NCI-H345 treated with DMSO at 0.1 percent for 48 hours (cell line): Measurements from ENCODE around the gene SCN4A.
A peak's percentile ranks its signal among the peaks of the same experiment; 100 is the strongest.

Experiments
- DNase-seq: peaks from one replicate; lab custom pipeline; 2025; ENCODE audit not compliant: unreplicated experiment; lab: John Stamatoyannopoulos, UW

SCN4A gene

GRCh38 chr17:64002658-64003525 is 30.2 kb upstream of the SCN4A start:
- no peak for DNase-seq

GRCh38 chr17:64001763-64002529 is 29.2 kb upstream of the SCN4A start:
- no peak for DNase-seq

- no peak for DNase-seq
Observed at GRCh38 chr17:64001091-64001579, 28.4 kb upstream of the SCN4A start.

DNA sequence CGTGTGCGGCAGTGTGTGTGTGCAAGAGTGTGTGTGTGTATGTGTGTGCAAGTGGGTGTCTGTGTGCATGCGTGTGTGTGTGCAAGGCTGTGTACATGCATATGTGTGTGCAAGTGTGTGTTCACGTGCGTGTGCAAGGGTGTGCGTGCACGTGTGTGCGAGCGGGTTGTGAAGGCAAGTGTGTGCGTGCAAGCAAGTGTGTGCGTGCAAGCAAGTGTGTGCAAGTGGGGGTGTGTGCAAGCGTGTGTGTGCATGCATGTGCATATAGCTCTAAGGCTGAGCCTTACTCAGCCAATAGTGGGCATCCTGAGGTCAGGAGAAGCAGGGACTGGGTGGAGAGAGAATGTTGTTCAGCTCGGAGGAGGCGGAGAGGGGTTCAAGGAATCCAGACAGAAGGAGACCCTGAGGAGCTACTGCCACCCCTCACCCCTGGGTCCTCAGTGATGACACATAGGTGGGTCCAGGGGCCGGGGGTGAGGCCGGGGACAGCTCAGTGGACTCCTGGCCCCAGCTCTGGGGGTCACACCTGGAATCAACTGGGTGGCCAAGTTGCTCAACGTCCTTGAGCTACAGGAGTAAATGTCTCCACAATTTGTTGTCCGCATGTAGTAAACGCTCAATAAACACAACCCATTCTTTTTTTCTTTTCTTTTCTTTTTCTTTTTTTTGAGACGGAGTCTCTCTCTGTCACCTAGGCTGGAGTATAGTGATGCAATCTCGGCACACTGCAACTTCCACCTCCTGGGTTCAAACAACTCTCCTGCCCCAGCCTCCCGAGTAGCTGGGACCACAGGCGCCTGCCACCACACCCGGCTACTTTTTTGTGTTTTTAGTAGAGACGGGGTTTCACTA is 27.2 kb upstream of the SCN4A start:
- DNase-seq, result no peak

DNA sequence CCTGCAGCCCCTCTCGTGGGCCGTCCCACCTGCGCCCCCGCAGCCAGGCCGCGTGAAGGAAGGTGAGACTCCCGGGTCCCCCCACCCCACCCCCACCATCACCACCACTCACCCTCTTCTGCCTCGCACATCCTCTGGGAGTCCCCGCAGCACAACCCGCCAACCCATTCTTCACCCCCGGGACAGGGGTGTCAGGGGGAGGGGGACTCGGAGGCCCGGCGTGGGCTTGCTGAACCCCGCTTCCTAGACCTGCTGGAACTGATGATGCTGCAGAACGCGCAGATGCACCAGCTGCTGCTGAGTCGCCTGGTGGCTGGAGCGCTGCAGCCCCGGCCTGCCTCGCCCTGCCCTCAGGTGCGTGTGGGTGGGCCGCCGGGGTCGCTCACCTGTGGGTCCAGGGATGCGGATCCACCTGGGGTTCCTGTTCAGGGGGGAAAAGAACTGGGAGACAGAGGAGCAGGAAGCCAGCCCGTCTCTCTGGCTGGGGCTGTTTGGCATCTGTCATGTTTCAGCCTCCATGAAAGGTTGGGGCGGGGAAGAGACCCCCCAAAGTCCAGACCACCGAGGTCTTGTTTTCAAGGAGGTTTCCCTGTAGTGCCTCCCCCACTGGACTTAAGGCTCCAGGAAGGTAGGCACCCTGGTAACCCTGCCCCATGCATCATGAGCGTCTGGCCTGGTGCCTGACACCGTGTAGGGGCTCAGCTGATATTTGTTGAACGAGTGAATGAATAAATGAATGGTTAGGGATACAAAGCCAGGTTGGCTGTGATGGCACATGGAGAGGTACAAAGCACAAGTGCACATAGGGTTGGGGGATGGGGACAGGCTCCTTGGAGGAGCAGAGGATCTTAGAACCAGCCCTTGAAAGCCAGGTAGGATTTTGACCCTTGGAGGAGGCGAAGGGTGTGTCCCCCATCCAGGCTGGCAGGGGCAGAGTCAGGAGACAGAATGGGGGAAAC is 26.3 kb upstream of the SCN4A start:
- DNase-seq, result no peak

- peak; percentile 76 for DNase-seq
Observed at GRCh38 chr17:63998050-63998720, 25.5 kb upstream of the SCN4A start, which contains the start of gene PRR29. PRR29 (plus strand) TSS chr17:63998351; CDS start chr17:63998365, 14 bp downstream.

DNA sequence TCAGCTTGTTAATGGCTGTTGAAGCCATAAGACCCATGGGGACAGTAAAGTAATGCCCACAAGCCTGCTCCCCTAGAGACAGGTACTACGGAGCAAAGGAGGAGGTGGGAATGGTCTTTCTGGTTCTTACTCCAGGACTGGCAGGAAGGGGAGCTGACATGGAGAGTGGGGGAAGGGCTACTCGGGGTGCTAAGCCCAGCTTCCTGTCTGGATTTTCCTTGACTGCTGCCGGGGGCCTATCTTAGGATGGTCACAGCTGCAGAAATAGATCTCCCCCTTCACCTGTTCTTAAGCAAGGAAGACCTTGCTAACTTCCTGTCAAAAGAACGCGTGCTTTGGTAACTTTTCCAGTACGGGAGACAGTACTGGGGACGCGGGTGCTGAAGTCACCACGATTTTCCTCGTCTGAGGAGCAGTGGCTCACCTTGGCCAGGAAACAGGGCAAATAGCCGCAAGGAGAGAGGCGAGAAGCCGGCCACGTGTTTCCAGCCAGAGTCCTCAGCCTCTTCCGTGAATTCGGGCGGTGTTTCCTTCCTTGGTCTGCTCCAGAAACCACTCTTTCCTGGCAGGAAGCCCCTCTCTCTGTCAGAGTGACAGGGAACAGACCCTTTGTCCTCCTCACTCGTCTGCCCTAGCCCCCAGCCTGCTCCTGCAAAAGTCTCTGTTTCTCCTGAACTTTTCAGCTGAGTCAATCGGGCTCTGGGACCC is 24.8 kb upstream of the SCN4A start:
- DNase-seq, result no peak

DNA sequence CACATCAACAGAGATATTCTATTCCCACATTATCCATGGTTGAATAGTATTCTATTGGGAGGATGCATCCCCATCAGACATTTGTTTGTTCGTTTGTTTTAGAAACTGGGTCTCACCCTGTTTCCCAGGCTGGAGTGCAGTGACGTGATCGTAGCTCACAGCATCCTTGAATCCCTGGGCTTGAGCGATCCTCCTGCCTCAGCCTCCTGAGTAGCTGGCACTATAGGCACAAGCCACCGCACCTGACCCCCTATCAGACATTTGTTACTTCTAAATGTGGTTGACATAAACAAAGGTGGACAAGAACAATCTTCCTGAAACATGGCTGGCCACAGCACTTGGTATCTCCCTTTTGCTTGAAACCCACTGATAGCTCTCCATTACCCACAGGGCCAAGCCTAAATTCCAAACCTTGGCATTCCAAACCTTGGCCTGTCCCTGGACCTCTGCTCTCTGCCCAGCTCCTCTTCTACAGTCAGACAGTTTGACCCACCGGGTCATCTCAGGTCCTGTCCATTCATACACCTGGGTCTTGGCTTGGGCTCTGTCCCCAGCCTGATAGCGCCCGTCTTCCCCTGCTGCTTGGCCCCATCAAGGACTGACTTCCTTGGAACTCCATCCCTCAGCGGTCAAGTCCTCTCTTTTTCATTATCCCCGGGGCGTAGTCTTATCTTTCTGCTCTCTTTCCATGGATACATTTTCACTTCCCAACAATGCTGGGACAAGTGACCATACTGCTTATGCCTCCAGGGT is 23.9 kb upstream of the SCN4A start:
- no peak for DNase-seq

DNA sequence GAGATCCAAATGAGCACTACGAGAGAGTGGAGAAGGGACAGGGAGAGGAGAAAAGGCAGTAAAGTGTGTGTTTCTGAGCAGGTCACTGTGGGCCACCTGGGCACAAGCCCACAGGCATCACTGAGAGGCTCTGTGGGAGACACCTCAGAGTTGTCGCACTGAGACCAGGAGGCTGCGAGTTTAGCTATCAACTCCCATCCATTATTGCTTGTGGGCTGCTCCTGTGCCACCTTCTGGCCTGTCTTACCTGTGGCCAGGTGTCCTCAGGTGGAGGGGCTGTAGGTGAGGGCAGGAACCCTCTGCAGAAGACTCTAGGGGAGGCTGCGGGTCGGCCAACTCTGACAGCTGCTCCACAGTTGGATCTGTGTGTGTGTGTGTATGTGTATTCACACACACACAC is 22.9 kb upstream of the SCN4A start:
- DNase-seq, result no peak

DNA sequence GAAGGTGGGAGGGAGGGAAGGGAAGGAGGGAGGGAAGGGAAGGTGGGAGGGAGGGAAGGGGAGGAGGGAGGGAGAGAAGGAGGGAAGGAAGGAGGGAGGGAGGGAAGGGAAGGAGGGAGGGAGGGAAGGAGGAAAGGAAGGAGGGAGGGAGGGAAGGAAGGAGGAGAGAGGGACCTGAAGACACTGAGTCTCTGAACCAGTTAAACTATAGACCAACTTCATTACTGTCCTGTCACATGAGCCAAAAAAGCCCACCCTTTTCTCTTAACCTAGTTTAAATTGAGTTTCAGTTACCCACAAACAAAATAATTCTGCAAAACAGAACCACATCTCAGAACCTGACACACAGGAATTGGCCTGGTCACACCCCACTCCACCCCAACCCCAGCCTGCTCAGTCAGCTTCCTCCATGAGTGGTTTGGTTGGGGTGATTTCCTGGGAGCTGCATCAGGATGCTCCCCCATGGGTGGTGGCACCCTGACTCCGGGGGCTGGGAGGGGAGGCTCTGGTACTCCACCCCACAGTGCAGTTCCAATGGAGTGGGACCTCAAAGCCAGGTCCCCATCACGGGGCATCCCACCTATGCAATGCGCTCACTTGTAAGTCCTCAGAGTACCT is 20.8 kb upstream of the SCN4A start:
- DNase-seq, result no peak

DNA sequence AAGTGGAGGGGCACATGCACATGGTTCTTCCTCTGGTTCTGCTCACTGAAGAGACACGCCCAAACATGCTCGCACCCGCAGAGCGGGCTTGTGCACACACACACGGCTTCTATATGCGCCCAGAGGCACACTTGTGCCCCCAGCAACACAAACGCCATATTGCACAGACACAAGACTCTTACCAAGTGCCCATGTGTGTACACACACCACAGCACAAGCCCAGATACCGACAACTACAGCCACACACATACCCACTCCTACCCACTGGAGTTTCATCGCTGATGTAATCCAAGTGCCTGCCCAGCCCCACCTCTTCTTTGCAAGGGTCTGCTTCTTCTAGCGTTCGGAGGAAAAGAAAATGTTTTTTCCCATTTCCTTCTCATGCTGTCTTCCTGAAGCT is 18.9 kb upstream of the SCN4A start:
- no peak for DNase-seq

GRCh38 chr17:63989622-63990345 is 17.1 kb upstream of the SCN4A start:
- DNase-seq, result no peak

DNA sequence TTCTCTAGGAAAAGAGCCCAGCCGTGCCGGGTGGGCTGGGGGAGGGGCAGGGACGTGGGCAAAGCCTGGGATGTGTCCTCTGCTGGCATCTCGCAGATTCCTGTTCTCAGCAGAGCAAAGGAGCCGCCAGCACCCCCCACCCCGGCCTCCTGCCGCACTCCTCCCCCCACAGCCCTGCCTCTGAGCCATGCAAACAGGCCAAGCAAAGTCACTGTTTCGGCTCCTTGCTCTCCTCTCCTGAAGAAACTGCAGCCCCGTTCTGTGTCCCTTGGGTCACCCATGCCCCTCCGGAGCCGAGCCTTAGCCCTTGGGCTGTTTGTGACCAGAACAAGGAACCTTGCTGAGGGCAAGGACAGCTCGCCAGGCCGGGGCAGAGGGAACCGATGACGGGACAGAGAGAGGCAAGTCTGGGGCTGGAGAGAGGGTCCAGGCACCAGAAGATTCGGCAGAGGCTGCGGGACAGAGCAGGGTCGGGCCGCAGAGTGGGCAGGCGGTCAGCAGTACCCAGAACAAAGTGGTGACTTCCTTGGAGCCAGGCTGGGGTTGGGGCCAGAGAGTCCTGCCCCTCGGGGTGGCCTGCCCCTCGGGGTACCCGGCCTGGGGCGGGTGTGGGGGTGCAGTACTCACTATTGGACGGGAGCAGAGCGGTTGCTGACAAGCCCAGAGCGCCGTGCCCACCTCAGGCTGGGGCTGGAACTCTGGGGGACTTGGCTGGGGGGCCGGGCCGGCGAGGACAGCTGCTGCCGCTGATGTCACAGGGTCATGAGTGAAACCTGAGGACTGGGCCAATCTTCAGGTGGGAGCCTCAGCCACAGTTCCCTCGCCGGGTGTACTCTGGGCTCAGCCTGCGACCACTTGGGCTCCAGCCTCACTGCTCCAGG is 16.3 kb upstream of the SCN4A start:
- DNase-seq, result no peak

GRCh38 chr17:63988127-63988478 is 15.4 kb upstream of the SCN4A start:
- no peak for DNase-seq

GRCh38 chr17:63987221-63988126 is 14.8 kb upstream of the SCN4A start:
- no peak for DNase-seq
